Measurements from ENCODE around the gene CUL7. TPM values are rescaled to one million over a fixed set of nuclear protein-coding genes. Genes with fewer than 3 reads are reported as not detected.

The CUL7 gene
- total RNA-seq, 1 experiment from 2014 or later: 23.5 TPM

- Histone ChIP-seq H4K8ac (replicated peaks; ENCODE audit: insufficient read length, low read depth, low read length) (no peak overlapping the region), H3K9ac (ENCODE audit: extremely low read depth, insufficient read length, low read length) (no peak overlapping the region), H3K14ac (ENCODE audit: insufficient read depth, low read length) (no peak overlapping the region), H3K79me1 (ENCODE audit: insufficient read depth, low read depth, low read length, poor library complexity, severe bottlenecking) (no peaks in the 10 kb centered on the region), H3K56ac (ENCODE audit: insufficient read length, low read depth, low read length) (no peak overlapping the region), H2BK5ac (ENCODE audit: insufficient read length, low read length) (no peak overlapping the region), H2AFZ (ENCODE audit: low read length) (no peak overlapping the region), H3K9me3 (ENCODE audit: control insufficient read depth, low read depth, low read length) (no peaks in the 10 kb centered on the region), H3K27me3 (ENCODE audit: insufficient read depth, low read length) (no peaks in the 10 kb centered on the region), H4K91ac (ENCODE audit: insufficient read length, low read depth, low read length) (no peak overlapping the region), H3K4ac (ENCODE audit: low read depth, low read length) (no peak overlapping the region), H2BK120ac (ENCODE audit: low read depth, low read length, poor library complexity, severe bottlenecking) (no peak overlapping the region), H3K4me2 (ENCODE audit: insufficient read depth, insufficient read length, low read length) (no peak overlapping the region), H3K23ac (ENCODE audit: insufficient read length, low read depth, low read length) (no peak overlapping the region), H2BK15ac (ENCODE audit: low read depth, low read length) (no peak overlapping the region), H2BK12ac (ENCODE audit: insufficient read length, low read depth, low read length) (no peak overlapping the region), H4K5ac (ENCODE audit: insufficient read length, low read depth, low read length) (no peak overlapping the region), H4K20me1 (ENCODE audit: control insufficient read depth, insufficient read depth, insufficient read length) (no peaks in the 10 kb centered on the region), H3K4me1 (ENCODE audit: insufficient read depth, low read length) (no peaks in the 10 kb centered on the region), H3K27ac (ENCODE audit: insufficient read length, low read depth, low read length) (no peak overlapping the region), H2AK5ac (ENCODE audit: insufficient read length, low read length) (no peak overlapping the region), H3K18ac (ENCODE audit: insufficient read length, low read depth, low read length) (no peak overlapping the region), H3K23me2 (ENCODE audit: insufficient read length, low read depth, low read length, poor library complexity, severe bottlenecking) (no peaks in the 10 kb centered on the region), H2BK20ac (ENCODE audit: low read depth, low read length, poor library complexity, severe bottlenecking) (no peak overlapping the region), H3T11ph (ENCODE audit: low read length) (no peak overlapping the region), H3K79me2 (ENCODE audit: insufficient read depth, low read length) (no peaks in the 10 kb centered on the region)
- Mint-ChIP-seq H3K4me1 (no peaks in the 10 kb centered on the region), H3K36me3 (ENCODE audit: insufficient read depth in 1 of 3, low read depth in 3 of 3) (peaks cover 35 to 84% (median 68%) of the 10 kb centered on the region in 3 experiments), H3K9me3 (no peaks in the 10 kb centered on the region; a peak in 1 of 5 replicates), H3K27ac (no peak overlapping the region; a peak in 2 of 7 replicates), H3K4me3 (no peak overlapping the region; a peak in 1 of 5 replicates), H3K27me3 (ENCODE audit: low read depth) (no peaks in the 10 kb centered on the region; the same call in none of the 2 replicates)
- DNase-seq: peak; percentile 18
- no peak for TF ChIP-seq CTCF (conservative IDR thresholded peaks at IDR 0.05)
- WGBS (ENCODE audit: extremely low coverage, insufficient read length, low lambda C conversion rate): no CpG with 5 or more reads among the region's 9 CpGs
These were observed 14.9 kb downstream of the CUL7 start for GRCh38 chr6:43038727-43039126.

Measured in H9 (cell line).